ENCODE data around the gene TMEM247.

TMEM247 gene

GRCh38 chr2:46456789-46457188 is 22.6 kb upstream of the TMEM247 start:
- Histone ChIP-seq H3K27ac (ENCODE audit: insufficient read depth, low read length, poor library complexity, severe bottlenecking) (no peak overlapping the region), H3K9me3 (ENCODE audit: control insufficient read depth, low read length) (no peaks in the 10 kb centered on the region), H3K36me3 (ENCODE audit: control insufficient read depth, insufficient read depth, low read length) (no peaks in the 10 kb centered on the region), H3K4me3 (ENCODE audit: insufficient read depth, low read depth, low read length, poor library complexity, severe bottlenecking) (no peak overlapping the region), H3K4me1 (ENCODE audit: control insufficient read depth, insufficient read depth, low read length, poor library complexity, severe bottlenecking) (no peaks in the 10 kb centered on the region), H3K27me3 (replicated peaks; ENCODE audit: control insufficient read depth, insufficient read depth, low read length, poor library complexity, severe bottlenecking) (no peaks in the 10 kb centered on the region)
- no peak for DNase-seq

- Histone ChIP-seq H3K27ac (ENCODE audit: insufficient read depth, low read length, poor library complexity, severe bottlenecking) (no peak overlapping the region), H3K27me3 (replicated peaks; ENCODE audit: control insufficient read depth, insufficient read depth, low read length, poor library complexity, severe bottlenecking) (no peaks in the 10 kb centered on the region), H3K36me3 (ENCODE audit: control insufficient read depth, insufficient read depth, low read length) (no peaks in the 10 kb centered on the region), H3K9me3 (ENCODE audit: control insufficient read depth, low read length) (no peaks in the 10 kb centered on the region), H3K4me3 (ENCODE audit: insufficient read depth, low read depth, low read length, poor library complexity, severe bottlenecking) (no peak overlapping the region), H3K4me1 (ENCODE audit: control insufficient read depth, insufficient read depth, low read length, poor library complexity, severe bottlenecking) (no peaks in the 10 kb centered on the region)
- DNase-seq: no peak
These were observed 20.4 kb upstream of the TMEM247 start for GRCh38 chr2:46458763-46459500.

DNA sequence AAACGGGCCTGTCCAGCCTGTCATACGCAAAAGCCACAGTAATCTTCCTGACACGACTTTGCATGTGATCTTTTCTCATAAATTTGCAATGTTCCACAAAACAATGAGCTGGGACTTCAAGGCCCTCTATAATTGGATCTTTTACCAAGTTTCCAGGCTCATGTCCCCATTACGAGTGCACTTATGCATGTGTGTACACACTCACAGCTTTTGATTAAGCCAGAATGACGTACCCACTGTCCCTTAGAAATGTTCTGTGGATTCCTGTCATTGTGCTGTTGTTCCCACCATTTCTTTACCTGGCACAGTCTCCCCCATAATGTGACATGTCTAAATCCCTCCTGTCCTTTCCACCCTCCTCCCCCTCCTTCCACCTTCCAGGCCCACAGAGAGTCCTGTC is 19.7 kb upstream of the TMEM247 start:
- Histone ChIP-seq H3K9me3 (ENCODE audit: control insufficient read depth, low read length) (no peaks in the 10 kb centered on the region), H3K4me3 (ENCODE audit: insufficient read depth, low read depth, low read length, poor library complexity, severe bottlenecking) (no peak overlapping the region), H3K4me1 (ENCODE audit: control insufficient read depth, insufficient read depth, low read length, poor library complexity, severe bottlenecking) (no peaks in the 10 kb centered on the region), H3K36me3 (ENCODE audit: control insufficient read depth, insufficient read depth, low read length) (no peaks in the 10 kb centered on the region), H3K27ac (ENCODE audit: insufficient read depth, low read length, poor library complexity, severe bottlenecking) (no peak overlapping the region), H3K27me3 (replicated peaks; ENCODE audit: control insufficient read depth, insufficient read depth, low read length, poor library complexity, severe bottlenecking) (no peaks in the 10 kb centered on the region)
- no peak for DNase-seq

GRCh38 chr2:46460241-46460921 is 19.0 kb upstream of the TMEM247 start:
- Histone ChIP-seq H3K9me3 (ENCODE audit: control insufficient read depth, low read length) (no peaks in the 10 kb centered on the region), H3K4me3 (ENCODE audit: insufficient read depth, low read depth, low read length, poor library complexity, severe bottlenecking) (no peak overlapping the region), H3K36me3 (ENCODE audit: control insufficient read depth, insufficient read depth, low read length) (no peaks in the 10 kb centered on the region), H3K4me1 (ENCODE audit: control insufficient read depth, insufficient read depth, low read length, poor library complexity, severe bottlenecking) (no peaks in the 10 kb centered on the region), H3K27ac (ENCODE audit: insufficient read depth, low read length, poor library complexity, severe bottlenecking) (no peak overlapping the region), H3K27me3 (replicated peaks; ENCODE audit: control insufficient read depth, insufficient read depth, low read length, poor library complexity, severe bottlenecking) (no peaks in the 10 kb centered on the region)
- no peak for DNase-seq

GRCh38 chr2:46461011-46461674 is 18.2 kb upstream of the TMEM247 start:
- no peaks in the 10 kb centered on the region for H3K27me3 ChIP-seq (replicated peaks; ENCODE audit: control insufficient read depth, insufficient read depth, low read length, poor library complexity, severe bottlenecking)
- H3K36me3 ChIP-seq (ENCODE audit: control insufficient read depth, insufficient read depth, low read length): no peaks in the 10 kb centered on the region
- H3K9me3 ChIP-seq (ENCODE audit: control insufficient read depth, low read length): no peaks in the 10 kb centered on the region
- H3K27ac ChIP-seq (ENCODE audit: insufficient read depth, low read length, poor library complexity, severe bottlenecking): no peak overlapping the region
- DNase-seq: peak; percentile 41 to 66 (median 52)
- no peaks in the 10 kb centered on the region for H3K4me1 ChIP-seq (ENCODE audit: control insufficient read depth, insufficient read depth, low read length, poor library complexity, severe bottlenecking)
- H3K4me3 ChIP-seq (ENCODE audit: insufficient read depth, low read depth, low read length, poor library complexity, severe bottlenecking): no peak overlapping the region

- Histone ChIP-seq H3K4me3 (ENCODE audit: insufficient read depth, low read depth, low read length, poor library complexity, severe bottlenecking) (no peak overlapping the region), H3K4me1 (ENCODE audit: control insufficient read depth, insufficient read depth, low read length, poor library complexity, severe bottlenecking) (no peaks in the 10 kb centered on the region), H3K27ac (ENCODE audit: insufficient read depth, low read length, poor library complexity, severe bottlenecking) (no peak overlapping the region), H3K36me3 (ENCODE audit: control insufficient read depth, insufficient read depth, low read length) (no peaks in the 10 kb centered on the region), H3K9me3 (ENCODE audit: control insufficient read depth, low read length) (no peaks in the 10 kb centered on the region), H3K27me3 (replicated peaks; ENCODE audit: control insufficient read depth, insufficient read depth, low read length, poor library complexity, severe bottlenecking) (no peaks in the 10 kb centered on the region)
- no peak for DNase-seq
These were observed 17.6 kb upstream of the TMEM247 start for GRCh38 chr2:46461709-46462171.

- no peak for DNase-seq
- Histone ChIP-seq H3K27ac (ENCODE audit: insufficient read depth, low read length, poor library complexity, severe bottlenecking) (no peak overlapping the region), H3K4me3 (ENCODE audit: insufficient read depth, low read depth, low read length, poor library complexity, severe bottlenecking) (no peak overlapping the region), H3K4me1 (ENCODE audit: control insufficient read depth, insufficient read depth, low read length, poor library complexity, severe bottlenecking) (no peaks in the 10 kb centered on the region), H3K9me3 (ENCODE audit: control insufficient read depth, low read length) (no peaks in the 10 kb centered on the region), H3K27me3 (replicated peaks; ENCODE audit: control insufficient read depth, insufficient read depth, low read length, poor library complexity, severe bottlenecking) (no peaks in the 10 kb centered on the region), H3K36me3 (ENCODE audit: control insufficient read depth, insufficient read depth, low read length) (no peaks in the 10 kb centered on the region)
These were observed 16.4 kb upstream of the TMEM247 start for GRCh38 chr2:46462936-46463335.

DNA sequence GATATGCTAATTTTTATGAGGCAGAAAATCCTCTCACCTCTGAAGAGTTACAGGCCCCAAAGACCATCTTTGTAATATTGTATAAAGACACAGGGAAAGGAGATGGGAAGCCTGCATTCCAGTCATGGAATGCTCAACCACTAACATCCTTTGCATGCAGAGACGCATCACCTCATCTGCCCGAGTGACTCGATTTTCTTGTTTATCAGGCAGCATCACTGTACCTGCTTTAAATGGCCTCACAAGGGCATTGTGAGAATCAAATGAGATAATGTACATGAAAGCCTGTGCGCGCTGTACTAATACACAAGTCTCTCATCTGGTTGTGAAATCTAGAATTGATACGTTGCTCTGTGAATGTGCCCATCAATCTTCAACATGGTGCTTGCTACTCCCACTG is 10.2 kb upstream of the TMEM247 start:
- Histone ChIP-seq H3K4me3 (ENCODE audit: insufficient read depth, low read depth, low read length, poor library complexity, severe bottlenecking) (no peak overlapping the region), H3K4me1 (ENCODE audit: control insufficient read depth, insufficient read depth, low read length, poor library complexity, severe bottlenecking) (no peaks in the 10 kb centered on the region), H3K27ac (ENCODE audit: insufficient read depth, low read length, poor library complexity, severe bottlenecking) (no peak overlapping the region), H3K9me3 (ENCODE audit: control insufficient read depth, low read length) (no peaks in the 10 kb centered on the region), H3K27me3 (replicated peaks; ENCODE audit: control insufficient read depth, insufficient read depth, low read length, poor library complexity, severe bottlenecking) (no peaks in the 10 kb centered on the region), H3K36me3 (ENCODE audit: control insufficient read depth, insufficient read depth, low read length) (no peaks in the 10 kb centered on the region)
- DNase-seq: no peak

DNA sequence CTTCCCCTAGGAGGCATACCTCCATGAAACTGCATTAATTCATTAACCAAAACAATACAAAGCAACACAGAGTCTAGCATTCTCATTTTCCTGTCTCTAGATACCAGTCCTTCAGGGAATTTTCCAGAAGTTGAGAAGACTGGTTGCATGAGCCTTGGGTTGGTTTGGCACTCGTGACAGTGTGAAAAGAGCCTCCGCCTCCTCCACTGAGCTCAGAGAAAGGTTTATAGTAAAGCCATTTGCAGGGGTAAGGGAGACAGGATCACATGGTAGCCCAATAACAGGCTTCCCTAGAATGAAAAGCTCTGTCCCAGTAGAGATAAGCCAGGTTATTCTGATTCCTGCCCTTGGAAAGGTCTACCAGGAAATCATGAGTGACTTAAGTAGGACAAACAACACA is 9.7 kb upstream of the TMEM247 start:
- H3K4me1 ChIP-seq (ENCODE audit: control insufficient read depth, insufficient read depth, low read length, poor library complexity, severe bottlenecking): no peaks in the 10 kb centered on the region
- no peak overlapping the region for H3K27ac ChIP-seq (ENCODE audit: insufficient read depth, low read length, poor library complexity, severe bottlenecking)
- H3K9me3 ChIP-seq (ENCODE audit: control insufficient read depth, low read length): no peaks in the 10 kb centered on the region
- no peak overlapping the region for H3K4me3 ChIP-seq (ENCODE audit: insufficient read depth, low read depth, low read length, poor library complexity, severe bottlenecking)
- no peaks in the 10 kb centered on the region for H3K36me3 ChIP-seq (ENCODE audit: control insufficient read depth, insufficient read depth, low read length)
- no peak for DNase-seq
- no peaks in the 10 kb centered on the region for H3K27me3 ChIP-seq (replicated peaks; ENCODE audit: control insufficient read depth, insufficient read depth, low read length, poor library complexity, severe bottlenecking)

GRCh38 chr2:46470114-46470628 is 9.2 kb upstream of the TMEM247 start:
- Histone ChIP-seq H3K36me3 (ENCODE audit: control insufficient read depth, insufficient read depth, low read length) (no peaks in the 10 kb centered on the region), H3K4me1 (ENCODE audit: control insufficient read depth, insufficient read depth, low read length, poor library complexity, severe bottlenecking) (no peaks in the 10 kb centered on the region), H3K4me3 (ENCODE audit: insufficient read depth, low read depth, low read length, poor library complexity, severe bottlenecking) (no peak overlapping the region), H3K27me3 (replicated peaks; ENCODE audit: control insufficient read depth, insufficient read depth, low read length, poor library complexity, severe bottlenecking) (no peaks in the 10 kb centered on the region), H3K9me3 (ENCODE audit: control insufficient read depth, low read length) (no peaks in the 10 kb centered on the region), H3K27ac (ENCODE audit: insufficient read depth, low read length, poor library complexity, severe bottlenecking) (no peak overlapping the region)
- DNase-seq: no peak

Measured in effector memory CD4-positive, alpha-beta T cell (primary cell).